Measurements from ENCODE around the gene SLC25A21. TPM values are rescaled to one million over a fixed set of nuclear protein-coding genes. Genes with fewer than 3 reads are reported as not detected.

SLC25A21 gene
- total and polyA plus RNA-seq, 2 of the 13 experiments (the other 11 are each of a cell fraction or from before 2014, with no cell fraction given), result 1.9 to 2.9 TPM

- TF ChIP-seq ZSCAN21 (CRISPR knock-in tag; IDR thresholded peaks at IDR 0.05; ENCODE audit: borderline replicate concordance) (peak; percentile 20; the same call in 1 of the 2 replicates), ZFP91 (CRISPR knock-in tag; IDR thresholded peaks at IDR 0.05; ENCODE audit: borderline replicate concordance) (peak; percentile 57; the same call in 1 of the 2 replicates), ZNF513 (CRISPR knock-in tag; conservative IDR thresholded peaks at IDR 0.05) (peak; percentile 61; the same call in 1 of the 2 replicates), ZNF292 (CRISPR knock-in tag; IDR thresholded peaks at IDR 0.05; ENCODE audit: borderline replicate concordance, low read depth) (peak; percentile 98), ZNF451 (CRISPR knock-in tag; IDR thresholded peaks at IDR 0.05) (0 out of 2 replicates have a peak, but pooled peaks have one; percentile 64), ZBTB4 (CRISPR knock-in tag; IDR thresholded peaks at IDR 0.05; ENCODE audit: borderline replicate concordance) (0 out of 2 replicates have a peak, but pooled peaks have one; percentile 48), ZNF296 (CRISPR knock-in tag; conservative IDR thresholded peaks at IDR 0.05) (peak; percentile 86; the same call in 1 of the 2 replicates), ZNF598 (CRISPR knock-in tag; IDR thresholded peaks at IDR 0.05; ENCODE audit: borderline replicate concordance) (peak; percentile 58; the same call in 1 of the 2 replicates)
- TF ChIP-seq, protein P1, sequence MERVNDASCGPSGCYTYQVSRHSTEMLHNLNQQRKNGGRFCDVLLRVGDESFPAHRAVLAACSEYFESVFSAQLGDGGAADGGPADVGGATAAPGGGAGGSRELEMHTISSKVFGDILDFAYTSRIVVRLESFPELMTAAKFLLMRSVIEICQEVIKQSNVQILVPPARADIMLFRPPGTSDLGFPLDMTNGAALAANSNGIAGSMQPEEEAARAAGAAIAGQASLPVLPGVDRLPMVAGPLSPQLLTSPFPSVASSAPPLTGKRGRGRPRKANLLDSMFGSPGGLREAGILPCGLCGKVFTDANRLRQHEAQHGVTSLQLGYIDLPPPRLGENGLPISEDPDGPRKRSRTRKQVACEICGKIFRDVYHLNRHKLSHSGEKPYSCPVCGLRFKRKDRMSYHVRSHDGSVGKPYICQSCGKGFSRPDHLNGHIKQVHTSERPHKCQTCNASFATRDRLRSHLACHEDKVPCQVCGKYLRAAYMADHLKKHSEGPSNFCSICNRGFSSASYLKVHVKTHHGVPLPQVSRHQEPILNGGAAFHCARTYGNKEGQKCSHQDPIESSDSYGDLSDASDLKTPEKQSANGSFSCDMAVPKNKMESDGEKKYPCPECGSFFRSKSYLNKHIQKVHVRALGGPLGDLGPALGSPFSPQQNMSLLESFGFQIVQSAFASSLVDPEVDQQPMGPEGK (CRISPR knock-in tag; IDR thresholded peaks at IDR 0.05), result peak; percentile 40; the same call in 1 of the 2 replicates
- TF ChIP-seq, protein P2, sequence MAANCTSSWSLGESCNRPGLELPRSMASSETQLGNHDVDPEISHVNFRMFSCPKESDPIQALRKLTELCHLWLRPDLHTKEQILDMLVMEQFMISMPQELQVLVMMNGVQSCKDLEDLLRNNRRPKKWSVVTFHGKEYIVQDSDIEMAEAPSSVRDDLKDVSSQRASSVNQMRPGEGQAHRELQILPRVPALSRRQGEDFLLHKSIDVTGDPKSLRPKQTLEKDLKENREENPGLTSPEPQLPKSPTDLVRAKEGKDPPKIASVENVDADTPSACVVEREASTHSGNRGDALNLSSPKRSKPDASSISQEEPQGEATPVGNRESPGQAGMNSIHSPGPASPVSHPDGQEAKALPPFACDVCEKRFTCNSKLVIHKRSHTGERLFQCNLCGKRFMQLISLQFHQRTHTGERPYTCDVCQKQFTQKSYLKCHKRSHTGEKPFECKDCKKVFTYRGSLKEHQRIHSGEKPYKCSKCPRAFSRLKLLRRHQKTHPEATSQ (CRISPR knock-in tag; IDR thresholded peaks at IDR 0.05; ENCODE audit: borderline replicate concordance), result 0 out of 2 replicates have a peak, but pooled peaks have one; percentile 69
- TF ChIP-seq, protein P3, sequence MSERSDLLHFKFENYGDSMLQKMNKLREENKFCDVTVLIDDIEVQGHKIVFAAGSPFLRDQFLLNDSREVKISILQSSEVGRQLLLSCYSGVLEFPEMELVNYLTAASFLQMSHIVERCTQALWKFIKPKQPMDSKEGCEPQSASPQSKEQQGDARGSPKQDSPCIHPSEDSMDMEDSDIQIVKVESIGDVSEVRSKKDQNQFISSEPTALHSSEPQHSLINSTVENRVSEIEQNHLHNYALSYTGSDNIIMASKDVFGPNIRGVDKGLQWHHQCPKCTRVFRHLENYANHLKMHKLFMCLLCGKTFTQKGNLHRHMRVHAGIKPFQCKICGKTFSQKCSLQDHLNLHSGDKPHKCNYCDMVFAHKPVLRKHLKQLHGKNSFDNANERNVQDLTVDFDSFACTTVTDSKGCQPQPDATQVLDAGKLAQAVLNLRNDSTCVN (CRISPR knock-in tag; IDR thresholded peaks at IDR 0.05; ENCODE audit: borderline replicate concordance), result peak; percentile 86
- TF ChIP-seq, protein P4, sequence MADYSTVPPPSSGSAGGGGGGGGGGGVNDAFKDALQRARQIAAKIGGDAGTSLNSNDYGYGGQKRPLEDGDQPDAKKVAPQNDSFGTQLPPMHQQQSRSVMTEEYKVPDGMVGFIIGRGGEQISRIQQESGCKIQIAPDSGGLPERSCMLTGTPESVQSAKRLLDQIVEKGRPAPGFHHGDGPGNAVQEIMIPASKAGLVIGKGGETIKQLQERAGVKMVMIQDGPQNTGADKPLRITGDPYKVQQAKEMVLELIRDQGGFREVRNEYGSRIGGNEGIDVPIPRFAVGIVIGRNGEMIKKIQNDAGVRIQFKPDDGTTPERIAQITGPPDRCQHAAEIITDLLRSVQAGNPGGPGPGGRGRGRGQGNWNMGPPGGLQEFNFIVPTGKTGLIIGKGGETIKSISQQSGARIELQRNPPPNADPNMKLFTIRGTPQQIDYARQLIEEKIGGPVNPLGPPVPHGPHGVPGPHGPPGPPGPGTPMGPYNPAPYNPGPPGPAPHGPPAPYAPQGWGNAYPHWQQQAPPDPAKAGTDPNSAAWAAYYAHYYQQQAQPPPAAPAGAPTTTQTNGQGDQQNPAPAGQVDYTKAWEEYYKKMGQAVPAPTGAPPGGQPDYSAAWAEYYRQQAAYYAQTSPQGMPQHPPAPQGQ (CRISPR knock-in tag; IDR thresholded peaks at IDR 0.05; ENCODE audit: borderline replicate concordance), result 0 out of 2 replicates have a peak, but pooled peaks have one; percentile 54
Measured at GRCh38 chr14:37187840-37188577, 15.6 kb upstream of the SLC25A21 start (continued).
